Smooth muscle cell (in vitro differentiated cells): Measurements from ENCODE around the gene KRT4. TPM values are rescaled to one million over a fixed set of nuclear protein-coding genes. Genes with fewer than 3 reads are reported as not detected.
A peak's percentile ranks its signal among the peaks of the same experiment; 100 is the strongest.

ENCODE experiments used
- DNase-seq: peaks from one replicate; lab custom pipeline; 2025; ENCODE audit not compliant: unreplicated experiment; lab: John Stamatoyannopoulos, UW
- H2AFZ ChIP-seq: fragments of 200-600 bp; sonication (generic); 2 replicates; pipeline ENCODE4 v1.6.0; 2016; ENCODE audit warnings: antibody characterized with exemption, low read depth, mild to moderate bottlenecking
- H3F3A ChIP-seq: fragments of 200-600 bp; sonication (generic); 2 replicates; pipeline ENCODE4 v1.6.0; 2017; ENCODE audit warnings: antibody characterized with exemption, low read depth
- H3K27ac ChIP-seq: fragments of 200-600 bp; sonication (generic); 2 replicates; pipeline ENCODE4 v1.5.1; 2016; ENCODE audit warnings: low read depth, mild to moderate bottlenecking
- H3K27me3 ChIP-seq: fragments of 200-600 bp; sonication (generic); 2 replicates; pipeline ENCODE4 v1.6.1; 2016; ENCODE audit warnings: low read depth, mild to moderate bottlenecking
- H3K36me3 ChIP-seq: fragments of 200-600 bp; sonication (generic); 2 replicates; pipeline ENCODE4 v1.5.1; 2016; ENCODE audit warnings: low read depth
- H3K4me1 ChIP-seq: fragments of 200-600 bp; sonication (generic); 2 replicates; pipeline ENCODE4 v1.5.1; 2016; ENCODE audit warnings: low read depth
- H3K4me2 ChIP-seq: fragments of 200-600 bp; sonication (generic); 2 replicates; pipeline ENCODE4 v1.6.0; 2016; ENCODE audit warnings: mild to moderate bottlenecking
- H3K4me3 ChIP-seq: fragments of 200-600 bp; sonication (generic); 2 replicates; pipeline ENCODE4 v1.5.1; 2016; ENCODE audit warnings: mild to moderate bottlenecking
- H3K79me2 ChIP-seq: fragments of 200-600 bp; sonication (generic); 2 replicates; pipeline ENCODE4 v1.6.0; 2016; ENCODE audit warnings: low read depth, mild to moderate bottlenecking
- H3K9ac ChIP-seq: fragments of 200-600 bp; sonication (generic); 2 replicates; pipeline ENCODE4 v1.6.0; 2016; ENCODE audit warnings: low read depth
- H3K9me3 ChIP-seq: fragments of 200-600 bp; sonication (generic); replicated peaks from 2 replicates; pipeline ENCODE4 v1.5.1; 2016; ENCODE audit warnings: low read depth
- H4K20me1 ChIP-seq: fragments of 200-600 bp; sonication (generic); 2 replicates; pipeline ENCODE4 v1.6.0; 2016; ENCODE audit warnings: low read depth
- CTCF ChIP-seq: fragments of 200-600 bp; sonication (generic); IDR thresholded peaks from 2 replicates; pipeline ENCODE4 v1.5.1; 2017; ENCODE audit warnings: borderline replicate concordance, mild to moderate bottlenecking, antibody characterized with exemption; ENCODE audit not compliant: insufficient read depth, poor library complexity, severe bottlenecking
- WGBS: methylation state at CpG from one replicate; pipeline ENCODE4 v1.1.7; 2016; ENCODE audit warnings: low lambda C conversion rate; 5-methylcytosine and 5-hydroxymethylcytosine counted together
- polyA plus RNA-seq: library from polyadenylated mRNA; unstranded; fragments of >200 nt; fragmentation: Nextera tagmentation; extraction: Ambion mirVana; gene quantifications from 2 replicates; pipeline ENCODE4 v1.2.1, GENCODE V29; 2016
- total RNA-seq: library from RNA; depleted of rRNA; stranded (reverse); fragments of >200 nt; gene quantifications from 2 replicates; pipeline ENCODE4 v1.2.3, GENCODE V29; 2014

KRT4 gene
- total and polyA plus RNA-seq, 2 experiments from 2014 or later = not detected

- no peak overlapping the region for H2AFZ ChIP-seq
- peak; percentile 28 for DNase-seq
- no peak for TF ChIP-seq CTCF
- no peaks in the 10 kb centered on the region for H3K36me3 ChIP-seq
- H3K27me3 ChIP-seq = no peaks in the 10 kb centered on the region
- peak overlapping the region; percentile 97 for H3K27ac ChIP-seq
- no peaks in the 10 kb centered on the region for H3K9me3 ChIP-seq
- H3K4me3 ChIP-seq = no peak overlapping the region
- peak overlapping the region; percentile 74 for H3K4me2 ChIP-seq
- H3F3A ChIP-seq = peaks cover 4% of the 10 kb centered on the region
- H3K79me2 ChIP-seq = no peaks in the 10 kb centered on the region
- H4K20me1 ChIP-seq = no peaks in the 10 kb centered on the region
- peak overlapping the region; percentile 83 for H3K9ac ChIP-seq
- peaks cover 16% of the 10 kb centered on the region for H3K4me1 ChIP-seq
- 24% methylated on average over 7 of the region's 7 CpGs for WGBS
Observed at GRCh38 chr12:52836042-52836466, 22.1 kb upstream of the KRT4 start.

- no peak overlapping the region for H3K4me3 ChIP-seq
- H3K4me1 ChIP-seq = peaks cover 16% of the 10 kb centered on the region
- H3K9ac ChIP-seq = peak overlapping the region; percentile 67
- no peaks in the 10 kb centered on the region for H4K20me1 ChIP-seq
- peak overlapping the region; percentile 97 for H3K27ac ChIP-seq
- no peaks in the 10 kb centered on the region for H3K9me3 ChIP-seq
- no peak overlapping the region for H2AFZ ChIP-seq
- H3F3A ChIP-seq = peaks cover 4% of the 10 kb centered on the region
- H3K36me3 ChIP-seq = no peaks in the 10 kb centered on the region
- H3K4me2 ChIP-seq = peak overlapping the region; percentile 57
- H3K79me2 ChIP-seq = no peaks in the 10 kb centered on the region
- WGBS = 63% methylated on average over 15 of the region's 15 CpGs
- no peak for TF ChIP-seq CTCF
- DNase-seq = no peak
- H3K27me3 ChIP-seq = no peaks in the 10 kb centered on the region
Observed at GRCh38 chr12:52835271-52836041, 21.5 kb upstream of the KRT4 start.

GRCh38 chr12:52834727-52835001 lies 20.7 kb upstream of the KRT4 start:
- Histone ChIP-seq H3K27me3 (no peaks in the 10 kb centered on the region), H3K27ac (peak overlapping the region; percentile 97), H3K36me3 (no peaks in the 10 kb centered on the region), H3K79me2 (no peaks in the 10 kb centered on the region), H4K20me1 (no peaks in the 10 kb centered on the region), H3K4me1 (peaks cover 16% of the 10 kb centered on the region), H3K9me3 (no peaks in the 10 kb centered on the region), H3K4me3 (no peak overlapping the region), H3K4me2 (no peak overlapping the region), H3K9ac (no peak overlapping the region), H3F3A (peaks cover 4% of the 10 kb centered on the region), H2AFZ (no peak overlapping the region)
- WGBS = 91% methylated on average over 4 of the region's 4 CpGs
- TF ChIP-seq CTCF = no peak
- DNase-seq = no peak
